GM18907 (cell line): ENCODE data around the gene PRSS36.

Experiments used
- ATAC-seq: cut with Tn5 transposase; IDR thresholded peaks from one replicate; pipeline ENCODE4 v1.9.1; 2021; ENCODE audit warnings: mild to moderate bottlenecking, moderate library complexity; ENCODE audit not compliant: unreplicated experiment

The PRSS36 gene

GRCh38 chr16:31128711-31129567 lies 20.9 kb downstream of the PRSS36 start:
- ATAC-seq: no peak

GRCh38 chr16:31127182-31127581 lies 22.7 kb downstream of the PRSS36 start:
- no peak for ATAC-seq

- ATAC-seq: no peak
These were observed 24.0 kb downstream of the PRSS36 start for GRCh38 chr16:31125844-31126243.

GRCh38 chr16:31120129-31120528 lies 29.7 kb downstream of the PRSS36 start:
- ATAC-seq: no peak

GRCh38 chr16:31118223-31119155 lies 31.4 kb downstream of the PRSS36 start:
- ATAC-seq: no peak

GRCh38 chr16:31117384-31118222 lies 32.3 kb downstream of the PRSS36 start, which contains the start of gene KAT8:
KAT8 (plus strand) TSS chr16:31117664; CDS start chr16:31117682, 18 bp downstream.
- ATAC-seq: peak; percentile 93

GRCh38 chr16:31114468-31114867 lies 35.4 kb downstream of the PRSS36 start:
- no peak for ATAC-seq

GRCh38 chr16:31113121-31114120 lies 36.4 kb downstream of the PRSS36 start:
- peak; percentile 36 for ATAC-seq

GRCh38 chr16:31112711-31113110 lies 37.2 kb downstream of the PRSS36 start:
- ATAC-seq: no peak

- no peak for ATAC-seq
These were observed 37.9 kb downstream of the PRSS36 start for GRCh38 chr16:31111881-31112466.

GRCh38 chr16:31110106-31111034 lies 39.5 kb downstream of the PRSS36 start:
- no peak for ATAC-seq

GRCh38 chr16:31109622-31110021 lies 40.2 kb downstream of the PRSS36 start:
- no peak for ATAC-seq

- ATAC-seq: peak; percentile 1
These were observed 40.9 kb downstream of the PRSS36 start for GRCh38 chr16:31108794-31109558.

GRCh38 chr16:31108035-31108793 lies 41.7 kb downstream of the PRSS36 start, which contains the start of gene BCKDK:
BCKDK (plus strand) TSS chr16:31108386; CDS start chr16:31109224, 838 bp downstream.
- peak; percentile 85 for ATAC-seq

- peak; percentile 53 for ATAC-seq
These were observed 42.4 kb downstream of the PRSS36 start for GRCh38 chr16:31107465-31107867.
